Loucy (cell line): ENCODE data around the gene RASSF5.

ENCODE experiments used
- CTCF ChIP-seq: fragments of 200-600 bp; sonication (generic); conservative IDR thresholded peaks from 2 replicates; pipeline ENCODE4 v1.5.1; 2014; ENCODE audit warnings: mild to moderate bottlenecking, antibody characterized with exemption, low read length
- EZH2phosphoT487 ChIP-seq: fragments of 200-600 bp; IDR thresholded peaks from 2 replicates; pipeline ENCODE4 v1.6.1; 2018; ENCODE audit warnings: antibody characterized with exemption, mild to moderate bottlenecking, moderate library complexity, borderline replicate concordance

- TF ChIP-seq EZH2phosphoT487 (no peak), CTCF (no peak)
These were observed 35.3 kb upstream of the RASSF5 start for GRCh38 chr1:206472024-206472423.
